Kasumi-1 (cell line): ENCODE data around the gene CRELD2.
"Not testable (repeated sequence)": the region's sequence is repeated elsewhere in the genome, so short reads cannot be mapped to it uniquely, and the experiment has no call there.

Source experiments
- DNase-seq, 2 experiments: peaks; one replicate each; lab custom pipeline; 2025; lab: John Stamatoyannopoulos, UW

CRELD2 gene

DNA sequence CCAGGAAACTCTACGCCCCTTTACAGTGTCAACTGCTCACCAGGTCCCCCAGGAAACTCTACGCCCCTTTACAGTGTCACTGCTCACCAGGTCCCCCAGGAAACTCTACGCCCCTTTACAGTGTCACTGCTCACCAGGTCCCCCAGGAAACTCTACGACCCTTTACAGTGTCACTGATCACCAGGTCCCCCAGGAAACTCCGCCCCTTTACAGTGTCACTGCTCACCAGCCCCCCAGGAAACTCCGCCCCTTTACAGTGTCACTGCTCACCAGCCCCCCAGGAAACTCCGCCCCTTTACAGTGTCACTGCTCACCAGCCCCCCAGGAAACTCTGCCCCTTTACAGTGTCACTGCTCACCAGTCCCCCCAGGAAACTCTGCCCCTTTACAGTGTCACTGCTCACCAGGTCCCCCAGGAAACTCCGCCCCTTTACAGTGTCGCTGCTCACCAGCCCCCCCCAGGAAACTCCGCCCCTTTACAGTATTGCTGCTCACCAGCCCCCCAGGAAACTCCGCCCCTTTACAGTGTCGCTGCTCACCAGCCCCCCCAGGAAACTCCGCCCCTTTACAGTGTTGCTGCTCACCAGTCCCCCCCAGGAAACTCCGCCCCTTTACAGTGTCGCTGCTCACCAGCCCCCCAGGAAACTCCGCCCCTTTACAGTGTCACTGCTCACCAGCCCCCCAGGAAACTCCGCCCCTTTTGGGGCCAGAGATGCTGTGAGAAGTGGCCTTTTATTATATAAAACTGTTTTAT, 26.8 kb downstream of the CRELD2 start:
- not testable (repeated sequence) for DNase-seq

DNA sequence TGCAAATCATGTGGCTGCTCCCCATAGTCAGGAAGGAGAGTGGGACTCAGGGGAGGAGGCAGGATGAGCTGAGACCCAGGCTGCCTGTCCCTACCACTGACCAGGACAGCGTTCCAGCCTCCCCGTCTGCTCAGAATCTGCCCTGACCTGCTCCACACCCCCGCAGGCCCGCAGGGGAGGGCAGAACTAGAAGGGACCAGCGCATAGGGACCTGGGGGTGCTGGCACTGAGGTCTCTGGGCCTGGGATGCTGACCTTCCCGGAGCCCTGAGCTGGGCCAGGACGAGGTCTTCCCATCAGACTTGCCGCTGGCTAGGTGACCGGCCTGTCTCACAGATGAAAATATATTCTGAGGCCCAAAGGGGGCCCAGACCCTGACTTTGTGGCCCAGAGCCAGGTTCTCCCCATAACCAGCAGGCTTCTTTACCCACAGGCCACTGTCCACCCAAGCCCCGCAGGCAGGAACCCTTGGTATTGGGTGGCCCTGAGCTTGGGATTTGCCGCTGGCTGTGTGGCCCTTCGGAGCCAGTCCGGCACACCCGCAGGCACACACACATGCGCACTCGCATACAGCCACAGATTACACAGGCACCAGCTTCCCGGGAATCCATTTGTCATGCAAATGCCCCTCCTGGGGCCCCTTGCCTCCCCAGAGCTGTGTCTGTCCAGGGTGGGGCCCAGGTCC, 28.3 kb downstream of the CRELD2 start:
- DNase-seq, result no peak

DNA sequence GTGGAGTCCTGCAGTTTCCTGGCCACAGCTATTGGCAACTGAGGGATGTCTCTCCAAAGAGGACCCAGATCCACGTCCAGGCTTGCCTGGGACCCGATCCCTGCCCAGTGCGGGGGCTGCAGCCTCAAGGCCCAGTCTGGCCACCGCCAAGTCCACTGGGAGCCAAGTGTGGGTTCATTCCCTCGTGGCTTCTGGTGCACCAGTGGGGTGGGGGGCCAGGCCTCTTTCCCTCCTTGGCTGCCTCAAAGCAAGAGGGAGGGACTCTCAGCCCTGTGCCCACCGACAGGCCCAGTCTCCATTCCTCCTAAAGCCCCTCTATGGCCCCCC, 28.8 kb downstream of the CRELD2 start:
- DNase-seq, result no peak

DNA sequence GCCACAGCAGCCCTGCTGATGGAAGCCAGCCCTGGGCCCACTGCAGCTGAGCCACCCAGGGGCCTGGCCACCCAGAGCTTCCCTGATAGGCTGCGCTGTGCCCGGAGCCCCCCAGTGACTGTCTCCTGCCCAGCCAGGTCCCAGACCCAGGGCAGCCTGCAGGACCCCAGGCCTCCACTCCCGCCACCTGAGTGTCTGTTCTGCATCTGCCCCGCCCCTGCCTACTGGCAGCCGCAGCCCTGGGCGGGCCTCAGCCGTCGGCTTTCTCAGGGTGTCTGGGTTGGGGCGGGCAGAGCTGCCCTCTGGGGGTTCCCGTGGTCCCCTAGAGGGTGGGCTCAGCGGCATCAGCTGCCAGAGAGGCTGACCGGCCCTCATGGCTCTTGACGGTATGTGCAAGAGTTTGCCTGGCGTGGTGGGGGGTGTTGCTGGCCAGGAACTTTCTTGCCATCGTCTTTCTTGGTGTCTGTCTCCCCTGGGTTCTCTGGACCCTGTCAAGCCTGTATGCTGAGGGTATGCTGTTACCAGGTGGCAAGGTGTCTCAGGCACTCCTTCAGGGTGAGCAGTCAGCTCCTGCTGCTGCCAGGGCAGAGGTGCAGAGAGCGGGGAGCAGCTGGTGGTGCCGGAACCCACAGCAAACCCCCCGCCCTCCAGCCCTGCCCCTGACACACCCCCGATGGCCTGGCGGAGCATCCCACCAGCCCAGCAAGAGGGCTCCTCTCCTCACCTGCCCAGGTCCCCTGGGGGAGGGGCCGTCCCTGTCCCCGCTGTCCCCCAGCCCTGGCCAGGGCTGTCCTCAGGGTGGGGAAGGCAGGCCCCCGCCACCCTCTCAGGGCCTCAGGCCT, 29.9 kb downstream of the CRELD2 start:
- no peak for DNase-seq

DNA sequence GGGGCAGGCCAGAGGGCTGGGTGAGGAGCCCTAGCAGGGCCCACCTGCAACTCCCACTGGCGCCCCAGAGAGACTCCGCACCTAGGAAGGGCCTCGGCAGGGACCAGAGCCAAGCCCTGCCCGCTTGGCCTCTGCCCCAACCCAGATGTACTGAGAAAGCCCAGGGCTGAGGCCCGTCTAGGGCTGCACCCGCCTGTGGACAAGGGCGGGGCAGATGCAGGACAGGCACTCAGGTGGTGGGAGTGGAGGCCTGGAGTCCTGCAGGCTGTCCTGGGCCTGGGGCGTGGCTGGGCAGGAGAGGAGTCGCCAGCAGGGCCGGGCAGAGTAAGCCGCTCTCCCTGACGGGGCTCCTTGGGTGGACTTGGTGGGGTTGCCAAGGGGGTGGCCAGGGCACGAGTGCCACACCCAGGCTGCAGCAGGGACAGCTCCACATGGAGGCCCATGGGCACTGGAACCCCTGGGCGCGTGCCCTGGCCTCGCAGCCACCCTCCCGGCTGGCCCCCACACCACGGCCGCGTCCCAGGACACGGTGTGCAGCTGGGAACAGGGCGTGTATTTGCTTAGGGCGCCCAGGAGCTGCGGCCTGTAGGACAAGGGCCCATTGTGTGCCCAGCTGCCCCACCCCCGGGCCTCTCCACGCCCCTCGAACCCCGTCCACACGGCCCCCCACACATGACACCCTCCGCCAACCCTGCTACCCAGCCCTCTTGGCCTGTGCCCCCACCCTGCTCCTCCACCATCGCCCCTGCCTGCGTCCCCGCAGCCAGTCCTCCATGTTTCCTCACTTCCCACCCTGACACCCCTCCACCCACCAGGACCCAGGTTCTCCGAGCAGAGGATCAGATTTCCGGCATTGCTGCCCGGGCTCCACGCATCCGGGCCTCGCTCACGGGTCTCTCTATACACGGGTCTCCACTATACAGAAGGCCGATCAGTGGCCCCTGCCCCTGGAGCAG, 30.8 kb downstream of the CRELD2 start:
- DNase-seq, result no peak

DNA sequence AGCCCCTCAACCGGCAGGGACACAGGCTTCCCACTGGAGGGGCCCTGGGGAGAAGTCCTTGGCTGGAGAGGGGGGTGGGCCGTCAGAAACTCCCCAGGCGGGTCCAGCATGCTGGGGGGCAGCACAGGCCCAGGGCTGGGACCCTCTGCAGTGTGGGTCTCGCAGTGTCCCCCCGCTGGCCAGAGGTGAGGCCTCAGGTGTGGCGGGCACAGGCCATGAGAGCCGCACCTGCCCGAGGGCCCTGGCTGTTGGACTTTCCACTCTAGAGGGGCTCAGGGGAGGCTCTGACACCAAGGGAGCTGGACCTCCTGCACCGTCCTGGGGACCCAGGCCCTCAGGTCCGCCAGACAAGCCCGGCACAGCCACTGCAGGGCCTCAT, 31.5 kb downstream of the CRELD2 start:
- no peak for DNase-seq

DNA sequence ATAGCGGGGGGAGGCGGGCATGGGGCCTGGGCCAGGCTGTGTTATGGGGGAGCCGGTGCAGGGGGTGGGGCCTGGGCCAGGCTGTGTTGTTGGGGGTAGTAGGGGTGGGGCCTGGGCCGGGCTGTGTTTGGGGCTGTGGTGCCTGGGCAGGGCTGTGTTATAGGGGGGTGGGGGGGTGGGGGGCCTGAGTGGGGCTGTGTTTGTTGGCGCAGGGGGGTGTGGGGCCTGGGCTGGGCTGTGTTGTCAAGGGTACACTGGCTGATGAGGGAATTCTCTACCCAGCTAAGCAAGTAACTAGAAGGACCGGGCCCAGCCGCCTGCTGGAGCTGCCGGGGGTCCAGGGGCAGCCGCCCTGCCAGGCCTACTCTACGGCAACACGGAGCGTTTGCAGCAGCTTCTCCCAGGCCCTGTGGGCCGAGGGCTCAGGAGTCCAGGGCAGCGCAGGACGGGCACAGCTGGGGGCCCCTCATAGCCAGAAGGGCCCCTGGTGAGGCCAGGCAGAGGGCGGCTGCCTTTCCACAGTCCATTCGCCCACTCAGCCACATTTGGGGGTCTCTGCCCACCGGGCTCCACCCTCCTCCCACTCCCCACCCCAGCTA, 32.1 kb downstream of the CRELD2 start:
- no peak for DNase-seq

DNA sequence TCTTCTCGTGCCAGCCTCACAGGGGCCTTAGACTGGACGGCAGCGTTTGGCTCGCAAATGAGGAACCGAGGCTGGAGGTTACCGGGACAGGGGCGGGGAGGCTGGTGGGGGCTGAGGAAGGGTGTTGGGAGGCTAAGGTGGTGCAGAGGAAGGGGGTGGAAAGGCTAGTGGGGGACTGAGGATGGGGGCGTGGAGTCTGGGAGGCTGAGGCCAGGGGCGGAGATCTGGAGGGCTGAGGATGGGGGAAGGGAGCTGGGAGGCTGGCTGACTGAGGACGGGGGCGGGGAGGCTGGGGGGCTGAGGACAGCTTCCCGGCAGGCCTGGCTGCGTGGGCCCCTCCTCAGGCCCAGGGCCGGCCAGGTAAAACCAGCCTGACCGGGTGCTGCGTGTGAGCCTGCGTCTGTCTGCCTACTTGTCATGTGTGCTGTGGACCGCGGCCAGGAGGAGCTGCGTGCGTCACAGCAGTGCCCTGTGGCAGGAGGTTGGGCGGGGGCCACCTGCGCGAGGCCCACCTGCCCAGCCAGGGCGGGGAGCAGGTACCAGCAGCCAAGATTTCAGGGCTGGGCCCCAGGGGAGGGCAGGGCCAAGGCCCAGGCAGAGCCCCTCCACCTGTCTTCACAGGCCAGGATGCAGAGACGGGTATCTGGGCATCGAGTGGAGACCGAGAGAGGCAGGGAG, 32.7 kb downstream of the CRELD2 start:
- DNase-seq, result no peak

DNA sequence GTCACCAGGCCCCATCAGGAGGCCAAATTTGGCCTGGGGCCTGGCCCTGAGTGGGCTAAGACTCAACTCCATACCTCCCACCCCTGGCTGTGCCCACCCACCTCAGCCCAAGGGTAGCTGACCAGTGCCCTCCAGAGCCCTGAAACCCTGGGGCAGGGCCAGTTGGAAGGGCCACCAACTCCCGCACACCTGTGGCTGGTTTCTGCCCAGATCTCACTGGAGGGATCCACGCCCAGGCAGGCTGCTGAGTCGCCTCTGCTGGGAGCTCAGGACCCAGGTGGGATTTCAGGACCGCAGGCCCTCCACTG, 33.2 kb downstream of the CRELD2 start:
- no peak for DNase-seq

DNA sequence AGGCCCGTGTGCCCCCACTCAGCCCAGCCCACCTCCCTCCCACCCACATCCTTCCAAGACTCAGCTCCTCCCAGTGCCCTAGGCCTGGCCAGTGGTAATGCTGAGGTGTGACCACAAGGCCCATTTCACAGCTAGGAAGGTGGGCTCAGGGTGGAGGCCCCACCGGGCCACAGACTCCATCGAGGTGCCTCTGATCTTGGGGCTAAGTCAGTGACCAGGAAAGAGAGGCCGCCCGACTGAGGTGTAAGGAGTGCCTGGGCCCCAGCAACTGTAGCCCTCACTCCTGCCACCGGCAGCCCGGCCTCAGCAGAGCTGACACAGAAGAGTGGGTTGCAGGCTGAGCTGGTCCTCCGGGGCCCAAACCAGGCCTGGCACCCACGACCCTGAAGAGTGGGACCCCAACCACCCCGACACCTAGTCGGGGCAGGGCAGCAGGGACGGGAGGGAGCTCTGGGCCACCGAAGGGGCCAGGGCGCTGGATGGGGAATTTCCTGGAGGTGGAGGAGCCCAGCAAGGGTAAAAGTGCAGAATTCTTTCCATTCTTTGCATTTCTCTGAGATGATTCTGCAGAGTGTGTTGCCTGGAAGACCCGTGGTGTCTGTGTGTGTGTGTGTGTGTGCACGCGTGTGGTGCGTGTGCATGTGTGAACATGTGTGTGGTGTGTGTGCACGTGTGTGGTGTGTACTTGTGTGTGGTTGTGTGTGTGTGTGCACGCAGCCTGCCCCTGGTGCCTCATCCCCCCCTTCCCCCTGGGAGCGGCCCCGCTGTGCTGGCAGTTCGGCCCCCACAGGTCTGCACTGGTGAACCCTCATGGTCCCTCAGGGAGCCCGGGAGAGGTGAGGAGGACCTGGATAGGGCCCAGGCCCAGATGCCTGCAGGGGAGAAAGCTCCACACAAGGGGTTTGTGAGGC, 33.8 kb downstream of the CRELD2 start:
- no peak for DNase-seq

DNA sequence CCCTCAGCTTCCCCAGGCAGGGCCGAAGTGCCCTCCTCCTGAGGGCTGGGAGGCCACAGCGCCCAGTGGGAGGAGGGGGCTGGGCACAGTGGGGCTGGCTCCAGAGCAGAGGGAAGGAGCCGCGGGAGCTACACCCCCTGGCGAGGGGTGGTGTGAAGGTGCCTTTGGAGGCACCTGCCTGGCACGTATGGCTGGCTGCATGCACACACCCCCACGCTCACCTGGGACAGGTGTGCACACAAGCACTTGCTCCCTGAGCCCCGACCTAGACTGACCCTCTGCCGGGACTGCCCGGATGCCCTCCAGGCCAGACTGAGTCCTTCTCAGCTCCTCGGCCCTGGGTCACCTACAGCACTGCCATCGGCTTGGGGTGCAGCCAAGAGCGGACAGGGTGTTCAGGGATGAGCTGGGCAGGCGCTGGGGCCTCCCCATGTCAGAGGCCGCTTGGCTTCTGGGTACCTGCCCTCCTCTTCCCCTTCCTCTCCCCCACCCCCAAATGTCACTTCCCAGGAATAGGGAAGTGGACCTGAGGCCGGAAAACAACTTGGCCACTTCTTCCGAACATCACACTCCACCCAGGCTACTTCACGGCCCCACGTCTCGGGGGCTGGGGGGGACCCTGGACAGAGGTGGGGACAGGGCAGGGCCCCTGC, 34.7 kb downstream of the CRELD2 start:
- no peak for DNase-seq

DNA sequence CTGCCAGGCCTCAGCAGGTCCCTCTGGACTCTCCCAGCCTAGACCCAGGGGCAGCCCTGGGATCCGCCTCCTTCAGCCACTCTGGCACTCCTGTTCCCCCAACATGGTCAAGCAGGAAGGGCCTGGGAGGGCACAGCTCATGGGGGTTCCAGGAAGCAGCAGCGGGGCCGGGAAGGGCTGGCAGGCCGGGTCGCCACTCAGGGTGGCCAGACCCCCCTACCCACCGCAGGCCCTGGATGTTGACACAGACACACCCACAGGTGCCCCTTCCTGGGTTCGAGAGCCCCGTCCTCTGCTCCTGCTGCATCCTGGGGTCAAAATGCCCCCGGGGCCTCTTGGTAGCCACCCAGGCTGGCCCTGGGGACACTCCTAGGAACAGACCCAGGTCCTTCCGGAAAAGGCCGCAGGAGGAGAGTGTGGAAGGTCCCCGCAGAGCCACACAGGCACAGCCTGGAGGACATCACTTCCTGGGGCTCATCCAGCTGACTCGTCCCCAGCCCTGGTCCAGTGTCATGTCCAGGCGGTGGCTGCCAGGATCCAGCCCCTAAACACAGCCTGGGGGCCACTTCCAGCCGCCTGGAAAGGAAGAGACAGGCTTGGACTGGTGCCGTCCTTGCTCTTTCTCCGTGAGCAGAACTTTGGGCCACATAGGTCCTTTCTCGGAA, 35.4 kb downstream of the CRELD2 start:
- no peak for DNase-seq

DNA sequence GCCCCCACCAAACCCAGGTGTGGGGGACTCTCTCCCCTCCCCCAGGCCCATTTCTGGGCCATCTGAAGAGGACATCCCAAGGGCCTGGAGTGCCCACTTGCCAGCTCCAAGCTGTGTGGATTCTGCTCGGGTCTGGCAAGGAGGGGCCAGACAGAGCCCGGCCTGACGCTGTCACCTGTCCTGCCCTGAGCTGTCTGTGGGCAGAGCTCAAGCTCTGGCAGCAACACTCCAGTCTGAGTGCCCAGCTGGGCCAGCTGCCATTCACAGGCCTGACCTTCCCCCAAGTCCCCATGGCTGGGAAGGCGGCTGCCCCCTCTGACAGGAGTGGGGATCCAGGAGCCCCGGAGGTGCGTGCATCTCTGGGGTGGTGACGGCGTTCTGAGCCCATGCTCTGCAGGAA, 35.9 kb downstream of the CRELD2 start:
- DNase-seq, result no peak

DNA sequence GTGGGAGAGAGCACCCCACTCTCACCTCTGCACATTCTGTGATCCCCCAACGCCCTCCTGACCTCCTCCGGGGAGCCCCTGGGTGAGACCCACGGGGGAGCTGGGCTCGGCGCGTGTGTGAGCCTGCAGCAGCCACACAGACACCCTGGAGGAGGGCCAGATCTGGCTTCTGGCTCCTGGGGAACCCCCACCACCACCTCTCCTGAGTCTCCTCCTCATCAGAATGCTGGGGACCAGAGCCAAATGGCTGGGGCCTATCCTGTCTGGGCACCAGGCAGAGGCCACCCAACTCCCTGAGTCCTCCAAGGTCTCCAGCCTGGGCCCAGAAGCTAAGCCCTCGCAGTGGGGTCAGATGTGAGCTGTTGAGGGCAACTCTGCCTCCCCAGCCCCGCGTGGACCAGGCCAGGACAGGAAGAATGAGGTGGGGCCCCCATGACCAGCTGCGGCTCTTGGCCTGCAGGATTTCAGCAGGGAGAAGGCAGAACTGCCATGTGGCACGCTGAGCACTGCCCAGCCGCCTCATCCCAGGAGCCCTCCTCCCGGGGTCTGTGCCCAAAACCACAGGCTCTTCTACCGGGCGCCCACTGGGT, 36.7 kb downstream of the CRELD2 start:
- no peak for DNase-seq

DNA sequence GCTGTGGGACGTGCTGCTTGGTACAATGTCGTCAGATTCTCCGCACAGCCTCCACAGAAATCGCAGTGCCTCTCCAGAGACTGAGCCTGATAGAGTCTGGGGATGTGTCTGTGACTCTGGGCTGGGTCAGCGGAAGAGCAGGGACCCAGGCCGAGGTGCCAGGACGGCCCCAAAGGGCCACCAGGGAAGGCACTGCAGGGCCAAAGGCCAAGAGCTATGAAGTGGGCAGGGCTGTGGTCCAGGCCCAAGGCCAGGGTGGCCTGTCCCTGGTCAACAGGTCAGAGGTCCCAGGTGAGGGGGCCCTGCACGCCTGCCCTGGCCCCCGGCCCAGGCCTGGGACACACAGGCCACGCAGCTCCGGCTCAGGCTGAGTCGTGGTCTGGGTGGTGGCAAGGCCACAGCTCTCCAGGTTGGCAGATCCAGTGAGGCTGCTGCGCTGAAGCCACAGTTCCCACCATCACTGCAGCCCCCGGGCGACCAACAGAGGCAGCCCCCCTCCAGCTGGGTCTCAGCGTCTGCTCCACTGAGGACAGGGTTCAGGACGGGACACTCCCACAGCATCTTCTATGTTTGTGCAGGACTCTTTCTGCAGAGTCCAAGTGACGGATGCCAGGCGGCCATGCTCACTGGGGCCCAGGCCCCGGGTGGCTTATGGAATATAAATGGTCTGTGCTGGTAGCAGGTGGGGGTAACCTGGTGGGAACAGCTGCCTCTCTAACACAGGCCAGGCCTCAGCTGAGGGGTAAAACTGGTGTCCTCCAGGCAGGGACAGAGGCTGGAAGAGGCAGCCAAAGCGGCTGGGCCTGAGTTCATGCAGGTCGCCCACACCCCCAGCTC, 37.4 kb downstream of the CRELD2 start:
- DNase-seq, result no peak

DNA sequence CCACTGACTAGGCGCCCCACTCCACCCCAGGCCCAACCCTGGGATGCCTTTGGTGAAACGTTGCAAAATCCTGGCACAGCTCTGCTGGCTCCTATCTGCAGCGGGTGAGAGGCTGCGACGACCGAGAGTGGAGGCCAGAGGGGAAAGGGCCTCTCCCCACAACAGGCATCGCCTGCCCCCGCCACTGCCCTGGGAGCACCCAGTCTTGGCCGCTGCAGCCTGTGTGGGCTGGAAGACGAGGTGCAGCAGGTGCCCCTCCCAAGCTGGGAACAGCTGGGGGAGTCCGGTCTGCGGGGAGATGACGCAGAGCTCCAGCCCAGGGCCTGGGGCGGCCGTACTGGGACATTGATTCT, 38.0 kb downstream of the CRELD2 start:
- DNase-seq, result no peak

DNA sequence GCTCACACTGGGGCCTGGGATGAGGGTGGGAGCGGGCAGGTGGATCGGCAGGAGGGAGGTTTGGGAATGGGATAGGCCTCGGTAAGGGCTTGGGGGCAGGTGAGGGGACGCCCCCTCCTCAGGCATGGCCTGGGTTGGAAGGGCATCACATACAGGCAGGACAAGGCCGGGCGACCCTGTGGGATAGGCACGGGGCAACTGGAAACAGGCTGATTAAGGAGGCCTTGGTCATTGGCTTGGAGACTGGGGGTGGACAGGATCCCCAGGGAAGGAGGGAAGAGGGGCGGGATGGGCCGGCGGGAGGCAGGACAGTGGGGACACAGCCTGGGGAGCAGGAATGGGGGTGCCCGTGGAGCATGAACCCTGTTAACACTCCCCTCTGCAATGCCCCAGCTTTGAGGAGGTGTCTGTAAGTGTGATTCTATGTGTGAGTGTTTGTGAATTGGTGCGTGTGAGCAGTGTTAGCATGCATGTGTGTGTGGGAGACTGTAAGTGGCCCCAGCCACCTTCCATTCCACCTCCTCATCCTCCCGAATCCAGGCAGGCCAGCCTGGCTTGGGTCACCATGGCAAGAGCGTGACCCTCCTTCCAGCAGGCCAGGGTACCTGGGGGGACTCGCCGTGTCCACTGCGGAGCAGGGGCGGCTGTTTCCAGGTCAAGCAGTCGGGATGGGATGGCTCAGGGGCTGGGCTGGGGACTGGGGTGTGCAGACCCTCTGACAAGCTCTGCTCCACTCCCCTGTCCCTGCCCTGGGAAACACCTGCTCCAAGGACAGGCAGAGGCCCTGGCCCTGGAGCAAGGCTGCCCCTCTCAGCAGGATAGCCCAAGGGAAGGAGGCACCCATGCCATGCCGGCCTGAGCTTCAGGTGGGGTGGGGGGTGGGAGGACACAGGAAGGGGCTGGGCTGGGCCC, 38.7 kb downstream of the CRELD2 start:
- DNase-seq, result no peak
